Parathyroid adenoma (tissue), 2 donors: ENCODE results near the gene DUSP1.

ENCODE experiments used
- H2AFZ ChIP-seq: fragments of 300-600 bp; sonication (generic); one replicate; pipeline ENCODE4 v1.7.0; 2017; ENCODE audit warnings: antibody characterized with exemption, mild to moderate bottlenecking
- H3K27ac ChIP-seq: fragments of 300-600 bp; sonication (generic); one replicate; pipeline ENCODE4 v1.7.0; 2017
- H3K27me3 ChIP-seq: fragments of 300-600 bp; sonication (generic); one replicate; pipeline ENCODE4 v1.7.0; 2017; ENCODE audit warnings: low read length; ENCODE audit not compliant: control insufficient read depth, insufficient read depth
- H3K36me3 ChIP-seq: fragments of 300-600 bp; sonication (generic); one replicate; pipeline ENCODE4 v1.7.0; 2017; ENCODE audit warnings: low read length; ENCODE audit not compliant: control insufficient read depth, insufficient read depth
- H3K4me1 ChIP-seq: fragments of 300-600 bp; sonication (generic); one replicate; pipeline ENCODE4 v1.7.0; 2017; ENCODE audit warnings: control low read depth
- H3K4me2 ChIP-seq: fragments of 300-600 bp; sonication (generic); one replicate; pipeline ENCODE4 v1.7.0; 2017; ENCODE audit warnings: low read length
- H3K4me3 ChIP-seq: fragments of 300-600 bp; sonication (generic); one replicate; pipeline ENCODE4 v1.7.0; 2017; ENCODE audit warnings: low read depth, low read length
- H3K79me2 ChIP-seq: fragments of 300-600 bp; sonication (generic); one replicate; pipeline ENCODE4 v1.7.0; 2017; ENCODE audit warnings: control low read depth
- H3K9ac ChIP-seq: fragments of 300-600 bp; sonication (generic); one replicate; pipeline ENCODE4 v1.7.0; 2017; ENCODE audit warnings: mild to moderate bottlenecking
- H3K9me3 ChIP-seq: fragments of 300-600 bp; sonication (generic); one replicate; pipeline ENCODE4 v1.7.0; 2017; ENCODE audit warnings: low read length; ENCODE audit not compliant: control insufficient read depth
- TF ChIP-seq, protein P1 (sequence below): fragments of 300-600 bp; sonication (generic); IDR thresholded peaks from one replicate; pipeline ENCODE4 v1.7.0; 2017; ENCODE audit warnings: antibody characterized with exemption, mild to moderate bottlenecking
- donor health status: primary hyperparathyroidism.

Gene DUSP1

GRCh38 chr5:172802567-172803176, 31.7 kb upstream of the DUSP1 start:
- Histone ChIP-seq H3K9ac (no peak overlapping the region), H3K9me3 (no peaks in the 10 kb centered on the region), H3K27me3 (no peaks in the 10 kb centered on the region), H2AFZ (no peak overlapping the region), H3K4me2 (no peak overlapping the region), H3K36me3 (no peaks in the 10 kb centered on the region), H3K4me1 (no peaks in the 10 kb centered on the region), H3K79me2 (no peaks in the 10 kb centered on the region), H3K4me3 (no peak overlapping the region), H3K27ac (no peak overlapping the region)
- TF ChIP-seq, protein P1, sequence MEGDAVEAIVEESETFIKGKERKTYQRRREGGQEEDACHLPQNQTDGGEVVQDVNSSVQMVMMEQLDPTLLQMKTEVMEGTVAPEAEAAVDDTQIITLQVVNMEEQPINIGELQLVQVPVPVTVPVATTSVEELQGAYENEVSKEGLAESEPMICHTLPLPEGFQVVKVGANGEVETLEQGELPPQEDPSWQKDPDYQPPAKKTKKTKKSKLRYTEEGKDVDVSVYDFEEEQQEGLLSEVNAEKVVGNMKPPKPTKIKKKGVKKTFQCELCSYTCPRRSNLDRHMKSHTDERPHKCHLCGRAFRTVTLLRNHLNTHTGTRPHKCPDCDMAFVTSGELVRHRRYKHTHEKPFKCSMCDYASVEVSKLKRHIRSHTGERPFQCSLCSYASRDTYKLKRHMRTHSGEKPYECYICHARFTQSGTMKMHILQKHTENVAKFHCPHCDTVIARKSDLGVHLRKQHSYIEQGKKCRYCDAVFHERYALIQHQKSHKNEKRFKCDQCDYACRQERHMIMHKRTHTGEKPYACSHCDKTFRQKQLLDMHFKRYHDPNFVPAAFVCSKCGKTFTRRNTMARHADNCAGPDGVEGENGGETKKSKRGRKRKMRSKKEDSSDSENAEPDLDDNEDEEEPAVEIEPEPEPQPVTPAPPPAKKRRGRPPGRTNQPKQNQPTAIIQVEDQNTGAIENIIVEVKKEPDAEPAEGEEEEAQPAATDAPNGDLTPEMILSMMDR, result no peak

- TF ChIP-seq, protein P1, result no peak
- Histone ChIP-seq H3K9ac (no peak overlapping the region), H3K27me3 (no peaks in the 10 kb centered on the region), H3K9me3 (no peaks in the 10 kb centered on the region), H3K27ac (no peak overlapping the region), H2AFZ (no peak overlapping the region), H3K4me3 (no peak overlapping the region), H3K4me2 (no peak overlapping the region), H3K4me1 (no peaks in the 10 kb centered on the region), H3K79me2 (no peaks in the 10 kb centered on the region), H3K36me3 (no peaks in the 10 kb centered on the region)
Observed at GRCh38 chr5:172802112-172802511, 31.1 kb upstream of the DUSP1 start.

DNA sequence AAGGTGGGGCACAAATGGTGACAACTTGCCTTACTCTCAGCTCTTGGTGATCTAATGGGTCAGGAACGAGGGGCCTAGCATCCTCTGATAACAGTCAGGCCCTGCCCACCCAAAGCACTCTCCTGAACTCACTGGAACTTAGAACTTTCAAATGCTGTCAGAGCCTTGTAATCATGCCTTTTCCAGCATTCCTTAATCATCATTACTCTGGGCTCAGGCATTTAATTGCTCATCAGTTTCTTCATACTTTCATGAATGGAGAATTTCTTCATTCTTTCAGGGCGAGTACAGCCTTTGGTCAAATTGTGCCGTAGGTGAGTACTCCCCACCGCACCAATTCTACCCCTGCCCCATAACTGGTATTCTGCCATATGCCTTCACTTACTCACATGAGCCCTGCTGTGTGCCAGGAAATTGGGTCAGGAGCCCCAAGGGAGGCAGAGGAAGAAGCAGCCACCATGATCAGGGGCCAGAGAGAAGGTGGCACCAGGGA, 30.2 kb upstream of the DUSP1 start:
- no peak overlapping the region for H3K27ac ChIP-seq
- H3K36me3 ChIP-seq, result no peaks in the 10 kb centered on the region
- no peak overlapping the region for H3K9ac ChIP-seq
- no peaks in the 10 kb centered on the region for H3K4me1 ChIP-seq
- H3K27me3 ChIP-seq, result no peaks in the 10 kb centered on the region
- H3K4me3 ChIP-seq, result no peak overlapping the region
- no peaks in the 10 kb centered on the region for H3K79me2 ChIP-seq
- no peaks in the 10 kb centered on the region for H3K9me3 ChIP-seq
- H2AFZ ChIP-seq, result no peak overlapping the region
- no peak overlapping the region for H3K4me2 ChIP-seq
- TF ChIP-seq, protein P1, result no peak

DNA sequence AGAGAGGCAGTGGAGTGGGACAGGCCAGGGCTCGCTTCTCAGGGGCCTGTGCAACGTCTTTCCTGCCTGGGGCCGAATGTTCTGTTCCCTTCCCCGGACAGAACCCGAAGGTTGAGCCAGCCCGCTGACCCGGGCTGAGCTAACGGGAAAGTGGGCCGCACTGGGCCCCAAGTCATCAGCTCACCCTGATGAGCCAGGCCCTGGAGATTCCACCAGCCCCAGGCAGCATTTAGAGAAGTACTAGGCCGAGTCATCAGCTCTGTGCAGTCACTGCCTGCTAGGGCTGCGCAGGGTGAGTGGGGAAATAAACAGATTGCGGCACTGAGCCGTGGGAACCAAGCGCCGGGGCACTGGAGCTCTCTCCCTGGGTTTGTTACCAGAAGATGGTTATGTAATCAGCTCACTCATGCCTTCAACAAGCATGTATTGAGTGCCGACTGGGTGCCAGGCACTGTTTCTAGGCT, 29.1 kb upstream of the DUSP1 start:
- no peaks in the 10 kb centered on the region for H3K4me1 ChIP-seq
- H3K79me2 ChIP-seq, result no peaks in the 10 kb centered on the region
- H2AFZ ChIP-seq, result no peak overlapping the region
- no peaks in the 10 kb centered on the region for H3K36me3 ChIP-seq
- H3K27me3 ChIP-seq, result no peaks in the 10 kb centered on the region
- H3K4me3 ChIP-seq, result no peak overlapping the region
- H3K4me2 ChIP-seq, result no peak overlapping the region
- TF ChIP-seq, protein P1, result no peak
- no peak overlapping the region for H3K27ac ChIP-seq
- H3K9me3 ChIP-seq, result no peaks in the 10 kb centered on the region
- H3K9ac ChIP-seq, result no peak overlapping the region

DNA sequence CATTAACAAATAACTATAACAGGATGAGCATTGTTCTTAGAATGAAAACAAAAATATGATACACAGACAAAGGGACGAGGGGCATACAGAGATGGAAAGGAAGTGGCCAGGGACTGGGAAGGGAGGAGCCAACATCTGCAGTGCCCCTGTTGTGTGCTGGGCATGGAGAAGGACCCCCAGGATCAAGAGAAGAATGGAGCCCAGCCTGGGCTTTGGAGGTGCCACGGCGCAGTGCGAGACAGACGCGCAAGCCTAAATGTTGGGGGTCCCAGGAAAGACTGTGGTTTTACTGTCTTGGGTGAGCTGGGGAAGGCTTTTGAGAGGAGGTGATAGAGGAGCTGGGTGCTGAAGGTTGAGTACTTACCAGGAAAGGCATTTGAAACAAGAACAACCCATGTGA, 28.4 kb upstream of the DUSP1 start:
- no peak overlapping the region for H3K4me3 ChIP-seq
- H3K36me3 ChIP-seq, result no peaks in the 10 kb centered on the region
- no peak overlapping the region for H3K9ac ChIP-seq
- no peaks in the 10 kb centered on the region for H3K9me3 ChIP-seq
- TF ChIP-seq, protein P1, result no peak
- no peak overlapping the region for H3K4me2 ChIP-seq
- H2AFZ ChIP-seq, result no peak overlapping the region
- no peaks in the 10 kb centered on the region for H3K27me3 ChIP-seq
- no peak overlapping the region for H3K27ac ChIP-seq
- no peaks in the 10 kb centered on the region for H3K79me2 ChIP-seq
- H3K4me1 ChIP-seq, result no peaks in the 10 kb centered on the region
